ENCODE data around the gene PROZ. TPM values are rescaled to one million over a fixed set of nuclear protein-coding genes. Genes with fewer than 3 reads are reported as not detected.

Gene PROZ
- total RNA-seq, 2 experiments from 2014 or later = not detected

DNA sequence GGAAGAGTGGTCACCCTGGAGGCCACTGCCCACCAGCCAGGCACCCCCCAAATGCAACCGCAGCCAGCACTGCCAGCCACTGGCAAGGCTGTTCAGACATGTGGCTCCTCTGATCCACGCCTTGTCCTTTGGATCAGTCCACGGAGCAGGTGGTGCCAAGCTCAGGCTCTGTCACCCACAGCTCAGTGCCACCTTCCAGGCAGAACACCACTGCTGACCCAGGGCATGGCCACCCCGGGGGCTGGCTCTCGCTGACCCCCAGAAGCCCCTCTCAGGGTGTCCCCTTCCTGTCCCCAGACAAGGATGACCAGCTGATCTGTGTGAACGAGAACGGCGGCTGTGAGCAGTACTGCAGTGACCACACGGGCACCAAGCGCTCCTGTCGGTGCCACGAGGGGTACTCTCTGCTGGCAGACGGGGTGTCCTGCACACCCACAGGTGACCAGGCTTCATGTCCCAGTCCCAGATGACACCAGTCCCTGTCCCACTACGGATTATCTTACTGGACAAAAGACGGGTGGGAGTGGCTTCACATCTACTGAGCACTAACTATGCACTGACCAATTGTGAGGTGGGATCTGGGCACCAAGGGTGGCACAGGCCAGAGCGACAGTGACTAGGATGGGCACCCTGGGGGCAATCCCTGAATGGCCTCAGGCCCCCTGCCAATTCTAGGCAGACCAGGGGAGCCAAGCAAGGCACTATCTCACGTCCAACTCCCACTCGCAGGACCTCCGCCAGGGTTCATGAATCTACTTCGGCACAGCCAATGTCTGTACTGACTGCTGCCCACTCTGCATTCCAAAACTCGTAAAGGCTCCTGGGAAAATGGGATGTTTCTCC, 42.9 kb upstream of the PROZ start:
- DNase-seq (no peak), ATAC-seq (ENCODE audit: poor library complexity) (no peak)
- H3K9me3 ChIP-seq (ENCODE audit: control insufficient read depth in 1 of 2, insufficient read depth in 1 of 2, low read length in 2 of 2) = no peaks in the 10 kb centered on the region
- H3K27me3 ChIP-seq (ENCODE audit: control insufficient read depth in 1 of 2, insufficient read depth in 2 of 2, low read length in 2 of 2) = peaks cover 4 to 6% of the 10 kb centered on the region in 2 experiments
- H3K27me3 Mint-ChIP-seq = no peaks in the 10 kb centered on the region
- H3K4me3 ChIP-seq (ENCODE audit: low read length) = no peak overlapping the region
- H3K27ac Mint-ChIP-seq = no peak overlapping the region
- H3K36me3 Mint-ChIP-seq (ENCODE audit: low read depth) = no peaks in the 10 kb centered on the region
- H3K27ac ChIP-seq (ENCODE audit: low read depth in 1 of 2, low read length in 2 of 2) = no peak overlapping the region
- no peak overlapping the region for H3K4me3 Mint-ChIP-seq
- CTCF ChIA-PET = no interaction called here
- POLR2A ChIA-PET = no interaction called here
- no peaks in the 10 kb centered on the region for H3K9me3 Mint-ChIP-seq
- intact Hi-C loops (cut with DNase I, micrococcal nuclease) = no loop called here
- no peaks in the 10 kb centered on the region for H3K36me3 ChIP-seq (ENCODE audit: insufficient read depth, low read length)
- no peaks in the 10 kb centered on the region for H3K4me1 Mint-ChIP-seq (ENCODE audit: low read depth)
- no peak for TF ChIP-seq CTCF (IDR thresholded peaks at IDR 0.05)
- peaks cover 14% of the 10 kb centered on the region for H3K4me1 ChIP-seq (ENCODE audit: insufficient read depth, low read length)

DNA sequence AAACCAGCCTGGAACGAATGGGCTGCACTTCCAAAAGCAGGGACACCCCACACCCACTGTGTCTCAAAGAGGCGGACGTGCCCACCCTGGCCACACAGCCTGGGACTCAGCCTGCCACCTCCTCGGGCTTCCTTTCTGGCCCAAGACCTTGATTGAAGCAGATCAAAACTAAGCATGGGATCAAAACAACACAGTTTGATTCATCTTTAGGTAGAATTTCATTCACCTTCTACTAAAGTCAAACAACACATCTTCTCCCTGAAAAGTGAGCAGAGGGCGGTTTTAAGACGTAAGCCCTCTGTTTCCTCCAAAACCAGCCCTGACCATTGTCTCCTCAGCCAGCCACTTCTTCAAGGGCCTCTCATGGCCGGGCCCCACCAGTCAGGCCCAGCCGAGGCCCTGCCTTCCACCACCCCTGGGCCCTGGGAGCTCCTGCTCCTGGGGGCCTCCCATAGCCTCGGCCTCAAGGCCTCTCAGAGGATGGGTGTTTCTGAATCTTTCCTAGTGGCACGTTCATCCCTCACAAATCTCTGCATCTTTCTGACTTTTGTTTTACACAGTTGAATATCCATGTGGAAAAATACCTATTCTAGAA, 42.1 kb upstream of the PROZ start:
- H3K27me3 ChIP-seq (ENCODE audit: control insufficient read depth in 1 of 2, insufficient read depth in 2 of 2, low read length in 2 of 2) = peaks cover 0 to 2% of the 10 kb centered on the region in 2 experiments
- Mint-ChIP-seq H3K4me1 (ENCODE audit: low read depth) (no peaks in the 10 kb centered on the region), H3K27me3 (no peaks in the 10 kb centered on the region), H3K4me3 (no peak overlapping the region), H3K9me3 (no peaks in the 10 kb centered on the region), H3K27ac (no peak overlapping the region), H3K36me3 (ENCODE audit: low read depth) (no peaks in the 10 kb centered on the region)
- TF ChIP-seq CTCF (IDR thresholded peaks at IDR 0.05) = no peak
- DNase-seq = no peak
- ChIA-PET POLR2A (no interaction called here), CTCF (no interaction called here)
- no peak overlapping the region for H3K4me3 ChIP-seq (ENCODE audit: low read length)
- H3K27ac ChIP-seq (ENCODE audit: low read depth in 1 of 2, low read length in 2 of 2) = no peak overlapping the region
- ATAC-seq (ENCODE audit: poor library complexity) = no peak
- no peaks in the 10 kb centered on the region for H3K36me3 ChIP-seq (ENCODE audit: insufficient read depth, low read length)
- no peaks in the 10 kb centered on the region for H3K9me3 ChIP-seq (ENCODE audit: control insufficient read depth in 1 of 2, insufficient read depth in 1 of 2, low read length in 2 of 2)
- peaks cover 9% of the 10 kb centered on the region for H3K4me1 ChIP-seq (ENCODE audit: insufficient read depth, low read length)
- intact Hi-C loops (cut with DNase I, micrococcal nuclease) = no loop called here

- ChIA-PET POLR2A (no interaction called here), CTCF (no interaction called here)
- Mint-ChIP-seq H3K4me3 (no peak overlapping the region), H3K9me3 (no peaks in the 10 kb centered on the region), H3K4me1 (ENCODE audit: low read depth) (no peaks in the 10 kb centered on the region), H3K36me3 (ENCODE audit: low read depth) (no peaks in the 10 kb centered on the region), H3K27me3 (no peaks in the 10 kb centered on the region), H3K27ac (no peak overlapping the region)
- DNase-seq (no peak), ATAC-seq (ENCODE audit: poor library complexity) (no peak)
- H3K9me3 ChIP-seq (ENCODE audit: control insufficient read depth in 1 of 2, insufficient read depth in 1 of 2, low read length in 2 of 2) = no peaks in the 10 kb centered on the region
- no peak overlapping the region for H3K4me3 ChIP-seq (ENCODE audit: low read length)
- no peaks in the 10 kb centered on the region for H3K36me3 ChIP-seq (ENCODE audit: insufficient read depth, low read length)
- no peak overlapping the region for H3K27ac ChIP-seq (ENCODE audit: low read depth in 1 of 2, low read length in 2 of 2)
- H3K27me3 ChIP-seq (ENCODE audit: control insufficient read depth in 1 of 2, insufficient read depth in 2 of 2, low read length in 2 of 2) = peaks cover 0 to 2% of the 10 kb centered on the region in 2 experiments
- intact Hi-C loops (cut with DNase I, micrococcal nuclease) = no loop called here
- no peak for TF ChIP-seq CTCF (IDR thresholded peaks at IDR 0.05)
- peaks cover 9% of the 10 kb centered on the region for H3K4me1 ChIP-seq (ENCODE audit: insufficient read depth, low read length)
These were observed 41.6 kb upstream of the PROZ start for GRCh38 chr13:113116871-113117271.
